Esophagus squamous epithelium (tissue), 5 donors: ENCODE results near the gene LRRC3B. TPM values are rescaled to one million over a fixed set of nuclear protein-coding genes. Genes with fewer than 3 reads are reported as not detected.

ENCODE experiments used
- DNase-seq: peaks from one replicate; lab custom pipeline; 2025; lab: John Stamatoyannopoulos, UW
- H3K27ac ChIP-seq, 4 donors: fragments of 200-600 bp; sonication (generic); one replicate each; pipeline ENCODE4 v1.5.1; 2016 to 2019; ENCODE audit warnings: mild to moderate bottlenecking in 1 of 4
- H3K27me3 ChIP-seq, 4 donors: fragments of 200-600 bp; sonication (generic); 1 replicate in 3 of 4; 2 replicates in 1 of 4; pipeline versions ENCODE4 v1.5.1 to v1.6.0; 2017 to 2021; ENCODE audit warnings: antibody characterized with exemption in 1 of 4
- H3K36me3 ChIP-seq, 3 donors: fragments of 200-600 bp; sonication (generic); one replicate each; pipeline ENCODE4 v1.5.1; 2016 to 2019
- H3K4me1 ChIP-seq, 3 donors: fragments of 200-600 bp; sonication (generic); one replicate each; pipeline ENCODE4 v1.5.1; 2017 to 2019
- H3K4me3 ChIP-seq, 4 donors: fragments of 200-600 bp; sonication (generic); 1 replicate in 3 of 4; 2 replicates in 1 of 4; pipeline ENCODE4 v1.5.1; 2016 to 2019; ENCODE audit warnings: mild to moderate bottlenecking in 2 of 4, moderate library complexity in 1 of 4
- H3K9me3 ChIP-seq, 3 donors: fragments of 200-600 bp; sonication (generic); one replicate each; pipeline ENCODE4 v1.5.1; 2016 to 2019
- POLR2A ChIP-seq, 4 donors: fragments of 450-650 bp; IDR thresholded peaks; one replicate each; pipeline ENCODE4 v1.6.1; 2017; ENCODE audit warnings: antibody characterized with exemption in 4 of 4, mild to moderate bottlenecking in 4 of 4, moderate library complexity in 3 of 4
- WGBS, 2 donors: methylation state at CpG; one replicate each; pipeline ENCODE4 v1.1.5; 2018; 5-methylcytosine and 5-hydroxymethylcytosine counted together
- intact Hi-C: fragments of 100-400 bp; cut with DNase I; formaldehyde crosslinking; loops from one replicate; pipeline ENCODE4 v1.15.0; 2022
- total RNA-seq, 4 donors: library from RNA; depleted of rRNA; stranded (reverse); fragments of >200 nt; gene quantifications; one replicate each; pipeline ENCODE4 v1.1.0, GENCODE V29; 2016
- TF ChIP-seq, protein P1 (sequence below), 6 experiments: fragments of 450-650 bp in 4 of 6; fragments of 200-600 bp in 2 of 6; sonication (generic) in 2 of 6; IDR thresholded peaks; one replicate each; pipeline ENCODE4 v1.5.1; 2016 to 2019; ENCODE audit warnings: antibody characterized with exemption in 6 of 6, mild to moderate bottlenecking in 4 of 6, moderate library complexity in 4 of 6
- donor health status: DM: yes; HTN: yes; CAD: no.

LRRC3B gene, protein sequence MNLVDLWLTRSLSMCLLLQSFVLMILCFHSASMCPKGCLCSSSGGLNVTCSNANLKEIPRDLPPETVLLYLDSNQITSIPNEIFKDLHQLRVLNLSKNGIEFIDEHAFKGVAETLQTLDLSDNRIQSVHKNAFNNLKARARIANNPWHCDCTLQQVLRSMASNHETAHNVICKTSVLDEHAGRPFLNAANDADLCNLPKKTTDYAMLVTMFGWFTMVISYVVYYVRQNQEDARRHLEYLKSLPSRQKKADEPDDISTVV
- total RNA-seq = under 1 TPM in 1 of 4 donors, not detected in 3; 0.57 TPM

DNA sequence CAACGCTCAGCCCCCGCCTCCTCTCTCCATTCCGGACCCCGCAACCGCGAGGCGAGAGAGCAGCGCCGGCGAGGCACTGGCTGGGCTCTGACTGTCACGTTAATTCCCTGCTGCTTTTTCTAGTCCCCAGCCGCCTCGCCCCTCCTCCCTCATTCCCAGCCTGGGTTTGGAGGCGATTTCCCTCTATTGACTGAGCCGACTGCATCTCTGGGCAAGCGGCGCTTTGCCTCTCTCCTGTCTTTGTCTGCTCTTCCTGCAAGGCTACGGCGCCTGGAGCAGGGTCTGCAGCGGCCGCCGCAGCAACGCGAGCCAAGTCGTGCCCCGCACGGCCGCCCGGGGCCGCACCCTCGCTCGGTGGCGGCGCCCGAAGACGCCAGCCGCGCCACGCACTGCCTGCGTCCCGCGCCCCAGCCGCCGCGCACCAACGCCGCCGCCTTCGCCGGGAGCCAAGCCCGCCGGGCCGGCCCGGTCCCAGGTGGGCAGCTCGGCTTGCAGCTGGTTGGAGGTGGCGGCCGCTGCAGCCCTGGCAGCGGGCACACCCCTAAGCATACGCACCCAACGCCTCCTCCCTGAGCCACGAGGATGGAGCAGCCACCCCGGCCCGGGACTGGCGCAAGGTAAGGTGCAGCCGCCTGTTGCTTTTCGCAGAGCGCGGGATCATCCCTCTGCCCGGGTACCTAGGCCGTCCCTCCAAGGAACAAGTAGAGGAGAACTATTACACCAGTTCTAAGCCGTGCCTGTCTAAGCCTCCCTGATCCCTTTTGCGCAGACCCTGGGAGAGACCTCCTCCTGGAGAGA lies at the start of gene LRRC3B:
Gene LRRC3B (plus strand): TSS at position 152 of the 798 bp plus-strand sequence. CDS start 86,901 bp downstream, outside the sequence.
- TF ChIP-seq, protein P1, sequence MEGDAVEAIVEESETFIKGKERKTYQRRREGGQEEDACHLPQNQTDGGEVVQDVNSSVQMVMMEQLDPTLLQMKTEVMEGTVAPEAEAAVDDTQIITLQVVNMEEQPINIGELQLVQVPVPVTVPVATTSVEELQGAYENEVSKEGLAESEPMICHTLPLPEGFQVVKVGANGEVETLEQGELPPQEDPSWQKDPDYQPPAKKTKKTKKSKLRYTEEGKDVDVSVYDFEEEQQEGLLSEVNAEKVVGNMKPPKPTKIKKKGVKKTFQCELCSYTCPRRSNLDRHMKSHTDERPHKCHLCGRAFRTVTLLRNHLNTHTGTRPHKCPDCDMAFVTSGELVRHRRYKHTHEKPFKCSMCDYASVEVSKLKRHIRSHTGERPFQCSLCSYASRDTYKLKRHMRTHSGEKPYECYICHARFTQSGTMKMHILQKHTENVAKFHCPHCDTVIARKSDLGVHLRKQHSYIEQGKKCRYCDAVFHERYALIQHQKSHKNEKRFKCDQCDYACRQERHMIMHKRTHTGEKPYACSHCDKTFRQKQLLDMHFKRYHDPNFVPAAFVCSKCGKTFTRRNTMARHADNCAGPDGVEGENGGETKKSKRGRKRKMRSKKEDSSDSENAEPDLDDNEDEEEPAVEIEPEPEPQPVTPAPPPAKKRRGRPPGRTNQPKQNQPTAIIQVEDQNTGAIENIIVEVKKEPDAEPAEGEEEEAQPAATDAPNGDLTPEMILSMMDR (IDR thresholded peaks at IDR 0.05) = no peak
- TF ChIP-seq POLR2A (IDR thresholded peaks at IDR 0.05) = no peak
- Histone ChIP-seq H3K27me3 (peaks cover 0 to 66% (median 1%) of the 10 kb centered on the region in 4 donors), H3K4me3 (peak within 1 kb of the TSS in 3 of 4 donors; percentile 33 to 65 (median 48)), H3K4me1 (peaks cover 9 to 32% (median 13%) of the 10 kb centered on the region in 3 donors), H3K9me3 (no peaks in the 10 kb centered on the region), H3K36me3 (no peaks in the 10 kb centered on the region), H3K27ac (peak within 1 kb of the TSS in 1 of 4 donors; percentile 44)
- 0% methylated on average over 2 to 9 of the region's 72 CpGs for WGBS, 2 donors
- intact Hi-C loops = no loop called here
- DNase-seq = no peak

DNA sequence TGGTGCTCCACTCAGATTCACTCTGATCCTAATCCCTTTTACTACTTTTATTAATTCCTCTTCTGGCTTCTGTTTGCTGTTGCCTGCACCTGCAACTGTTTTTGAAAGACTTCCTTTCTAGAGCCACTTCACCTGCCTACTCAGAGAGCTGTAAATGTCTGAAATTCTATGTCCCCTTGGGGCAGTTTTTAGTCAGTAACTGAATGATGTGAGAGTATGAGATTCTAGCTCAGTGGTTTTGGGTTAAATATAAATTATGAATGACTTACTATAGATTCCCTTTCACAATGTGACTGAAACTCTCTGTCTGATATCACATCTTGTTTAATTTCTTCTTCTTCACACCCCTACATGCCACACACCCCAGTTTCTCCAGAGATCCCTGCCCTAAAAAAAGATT lies 47.8 kb upstream of the LRRC3B start:
- no peak for DNase-seq
- Histone ChIP-seq H3K27ac (no peak overlapping the region), H3K36me3 (no peaks in the 10 kb centered on the region), H3K4me3 (no peak overlapping the region), H3K4me1 (no peaks in the 10 kb centered on the region), H3K9me3 (no peaks in the 10 kb centered on the region), H3K27me3 (no peaks in the 10 kb centered on the region)
- TF ChIP-seq, protein P1 (IDR thresholded peaks at IDR 0.05) = no peak
- TF ChIP-seq POLR2A (IDR thresholded peaks at IDR 0.05) = no peak
- intact Hi-C loops = no loop called here

DNA sequence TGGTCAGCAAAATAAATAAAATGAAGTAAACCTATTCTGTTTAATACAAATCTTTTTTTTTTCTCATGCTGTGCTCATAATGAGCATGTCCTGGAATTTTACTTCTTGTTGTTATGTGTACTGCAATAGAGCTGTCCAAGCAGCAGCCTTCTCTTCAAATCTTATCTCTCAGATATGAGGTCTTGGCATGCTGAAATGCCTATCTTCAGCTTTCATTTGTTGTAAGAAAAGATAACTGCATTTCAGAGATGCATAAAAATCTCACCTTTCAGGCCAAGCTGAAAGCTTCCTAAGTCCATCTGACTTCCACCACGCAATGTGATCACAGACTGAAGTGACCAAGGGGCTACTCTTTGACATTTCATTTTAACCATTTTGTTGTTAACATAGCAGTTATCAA lies 43.5 kb upstream of the LRRC3B start:
- 64 to 75% methylated on average over 1 of the region's 1 CpG for WGBS, 2 donors
- Histone ChIP-seq H3K27me3 (no peaks in the 10 kb centered on the region), H3K4me1 (no peaks in the 10 kb centered on the region), H3K9me3 (no peaks in the 10 kb centered on the region), H3K4me3 (no peak overlapping the region), H3K27ac (no peak overlapping the region), H3K36me3 (no peaks in the 10 kb centered on the region)
- intact Hi-C loops = no loop called here
- no peak for DNase-seq
- no peak for TF ChIP-seq POLR2A (IDR thresholded peaks at IDR 0.05)
- TF ChIP-seq, protein P1 (IDR thresholded peaks at IDR 0.05) = no peak

DNA sequence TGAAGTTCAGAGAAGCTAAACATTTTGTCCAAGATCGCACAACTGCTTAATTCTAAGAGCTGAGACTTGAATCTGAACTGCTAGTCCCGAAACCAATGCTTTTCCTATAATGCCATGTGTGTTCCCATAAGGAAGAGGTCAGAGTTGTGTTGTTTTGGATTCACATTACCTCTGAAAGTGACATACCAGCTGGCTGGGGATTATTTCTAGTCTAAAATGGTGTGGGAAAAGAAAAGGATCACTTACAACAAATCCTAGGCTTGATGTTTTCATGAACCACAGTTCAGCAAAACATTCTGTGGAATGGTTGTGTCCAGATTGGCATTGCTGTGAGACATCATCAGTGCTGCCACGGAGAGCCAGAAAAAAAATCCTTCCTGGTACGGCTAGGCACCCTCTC lies 35.0 kb upstream of the LRRC3B start:
- no peaks in the 10 kb centered on the region for H3K36me3 ChIP-seq
- no peak for DNase-seq
- no peak for TF ChIP-seq POLR2A (IDR thresholded peaks at IDR 0.05)
- H3K27me3 ChIP-seq = no peaks in the 10 kb centered on the region
- 71 to 82% methylated on average over 4 of the region's 4 CpGs for WGBS, 2 donors
- H3K4me3 ChIP-seq = no peak overlapping the region
- intact Hi-C loops = no loop called here
- H3K27ac ChIP-seq = no peak overlapping the region
- H3K4me1 ChIP-seq = no peaks in the 10 kb centered on the region
- no peaks in the 10 kb centered on the region for H3K9me3 ChIP-seq

DNA sequence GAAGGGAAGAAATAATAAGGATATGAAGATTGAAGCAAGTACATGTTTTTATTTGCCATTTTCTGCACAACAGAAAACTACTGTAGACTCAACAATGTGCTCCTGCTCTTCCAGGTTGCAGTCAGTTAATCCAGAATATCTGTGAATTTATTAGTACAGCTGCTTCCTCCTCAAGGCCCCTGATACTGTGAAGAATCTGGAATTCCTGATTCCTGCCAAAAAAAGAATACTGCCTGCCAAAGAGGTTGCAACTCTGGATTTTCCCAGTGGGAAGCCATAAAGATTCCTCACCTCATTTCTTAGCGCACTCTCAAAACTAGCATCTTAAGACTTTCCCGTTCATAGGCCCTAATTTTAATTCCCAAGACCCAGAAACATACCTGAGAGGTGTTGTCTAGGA lies 33.6 kb upstream of the LRRC3B start:
- no peaks in the 10 kb centered on the region for H3K4me1 ChIP-seq
- no peak overlapping the region for H3K27ac ChIP-seq
- DNase-seq = no peak
- 27 to 68% methylated on average over 2 of the region's 2 CpGs for WGBS, 2 donors
- no peak overlapping the region for H3K4me3 ChIP-seq
- H3K27me3 ChIP-seq = no peaks in the 10 kb centered on the region
- no peaks in the 10 kb centered on the region for H3K36me3 ChIP-seq
- no peaks in the 10 kb centered on the region for H3K9me3 ChIP-seq
- intact Hi-C loops = no loop called here
- TF ChIP-seq, protein P1 (IDR thresholded peaks at IDR 0.05) = no peak
- TF ChIP-seq POLR2A (IDR thresholded peaks at IDR 0.05) = no peak
